Erythroblast (primary cell): Measurements from ENCODE around the gene STK38L.

Experiments used
- GATA1 ChIP-seq: IDR thresholded peaks from 2 replicates; pipeline ENCODE4 v1.6.1; 2011; ENCODE audit warnings: low read depth, mild to moderate bottlenecking, control low read depth, low read length, moderate library complexity
- POLR2A ChIP-seq: IDR thresholded peaks from 2 replicates; pipeline ENCODE4 v1.6.1; 2011; ENCODE audit warnings: mild to moderate bottlenecking, low read length

DNA sequence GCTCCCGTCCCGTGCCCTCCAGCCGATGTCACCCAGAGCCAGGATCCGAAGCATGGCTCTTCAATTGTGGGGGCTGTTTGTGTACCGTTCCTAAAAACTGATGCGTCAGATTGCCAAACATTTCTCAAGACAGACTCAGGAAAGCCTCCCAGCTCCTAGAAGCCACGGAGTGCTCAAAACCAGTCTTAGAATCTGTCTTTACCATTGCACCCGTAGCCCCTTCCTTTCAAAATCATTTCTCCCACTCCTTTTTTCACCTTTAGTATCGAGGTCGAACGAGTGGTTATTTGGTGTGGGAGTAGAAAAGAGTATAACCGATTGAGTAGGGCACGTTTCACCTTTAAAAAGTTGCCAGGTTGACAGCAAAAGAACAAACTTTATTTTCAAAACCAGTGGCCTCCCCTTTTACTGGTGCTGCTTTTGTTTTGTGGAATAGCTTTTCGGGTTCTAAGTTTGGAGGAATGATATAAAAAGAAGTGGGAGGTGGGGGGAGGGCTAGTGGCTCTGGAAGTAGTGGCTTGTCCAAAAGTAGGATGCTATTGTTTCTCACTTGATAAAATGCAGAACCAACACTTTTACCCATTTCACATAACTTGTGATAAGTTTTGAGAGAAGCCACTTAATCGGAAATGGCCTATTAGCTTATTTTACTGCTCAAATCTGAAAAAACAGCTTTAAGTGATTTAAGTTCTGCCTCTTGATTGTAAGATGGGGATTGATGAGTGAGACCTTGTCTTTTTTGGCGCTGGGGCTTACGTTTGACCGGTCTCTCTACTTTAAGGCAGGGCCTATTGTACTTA, 803 bp downstream of the STK38L start:
- TF ChIP-seq POLR2A (no peak), GATA1 (no peak)
